Smooth muscle cell (in vitro differentiated cells): ENCODE results near the gene PTPRT. TPM values are rescaled to one million over a fixed set of nuclear protein-coding genes. Genes with fewer than 3 reads are reported as not detected.
A peak's percentile ranks its signal among the peaks of the same experiment; 100 is the strongest.

Experiments
- DNase-seq: peaks from one replicate; lab custom pipeline; 2025; ENCODE audit not compliant: unreplicated experiment; lab: John Stamatoyannopoulos, UW
- H2AFZ ChIP-seq: fragments of 200-600 bp; sonication (generic); 2 replicates; pipeline ENCODE4 v1.6.0; 2016; ENCODE audit warnings: antibody characterized with exemption, low read depth, mild to moderate bottlenecking
- H3F3A ChIP-seq: fragments of 200-600 bp; sonication (generic); 2 replicates; pipeline ENCODE4 v1.6.0; 2017; ENCODE audit warnings: antibody characterized with exemption, low read depth
- H3K27ac ChIP-seq: fragments of 200-600 bp; sonication (generic); 2 replicates; pipeline ENCODE4 v1.5.1; 2016; ENCODE audit warnings: low read depth, mild to moderate bottlenecking
- H3K27me3 ChIP-seq: fragments of 200-600 bp; sonication (generic); 2 replicates; pipeline ENCODE4 v1.6.1; 2016; ENCODE audit warnings: low read depth, mild to moderate bottlenecking
- H3K36me3 ChIP-seq: fragments of 200-600 bp; sonication (generic); 2 replicates; pipeline ENCODE4 v1.5.1; 2016; ENCODE audit warnings: low read depth
- H3K4me1 ChIP-seq: fragments of 200-600 bp; sonication (generic); 2 replicates; pipeline ENCODE4 v1.5.1; 2016; ENCODE audit warnings: low read depth
- H3K4me2 ChIP-seq: fragments of 200-600 bp; sonication (generic); 2 replicates; pipeline ENCODE4 v1.6.0; 2016; ENCODE audit warnings: mild to moderate bottlenecking
- H3K4me3 ChIP-seq: fragments of 200-600 bp; sonication (generic); 2 replicates; pipeline ENCODE4 v1.5.1; 2016; ENCODE audit warnings: mild to moderate bottlenecking
- H3K79me2 ChIP-seq: fragments of 200-600 bp; sonication (generic); 2 replicates; pipeline ENCODE4 v1.6.0; 2016; ENCODE audit warnings: low read depth, mild to moderate bottlenecking
- H3K9ac ChIP-seq: fragments of 200-600 bp; sonication (generic); 2 replicates; pipeline ENCODE4 v1.6.0; 2016; ENCODE audit warnings: low read depth
- H3K9me3 ChIP-seq: fragments of 200-600 bp; sonication (generic); replicated peaks from 2 replicates; pipeline ENCODE4 v1.5.1; 2016; ENCODE audit warnings: low read depth
- H4K20me1 ChIP-seq: fragments of 200-600 bp; sonication (generic); 2 replicates; pipeline ENCODE4 v1.6.0; 2016; ENCODE audit warnings: low read depth
- WGBS: methylation state at CpG from one replicate; pipeline ENCODE4 v1.1.7; 2016; ENCODE audit warnings: low lambda C conversion rate; 5-methylcytosine and 5-hydroxymethylcytosine counted together
- polyA plus RNA-seq: library from polyadenylated mRNA; unstranded; fragments of >200 nt; fragmentation: Nextera tagmentation; extraction: Ambion mirVana; gene quantifications from 2 replicates; pipeline ENCODE4 v1.2.1, GENCODE V29; 2016
- total RNA-seq: library from RNA; depleted of rRNA; stranded (reverse); fragments of >200 nt; gene quantifications from 2 replicates; pipeline ENCODE4 v1.2.3, GENCODE V29; 2014
- TF ChIP-seq, protein P1 (sequence below): fragments of 200-600 bp; sonication (generic); IDR thresholded peaks from 2 replicates; pipeline ENCODE4 v1.5.1; 2017; ENCODE audit warnings: borderline replicate concordance, mild to moderate bottlenecking, antibody characterized with exemption; ENCODE audit not compliant: insufficient read depth, poor library complexity, severe bottlenecking

PTPRT gene
- total and polyA plus RNA-seq, 2 experiments from 2014 or later, result 0.99 to 2.1 TPM

- Histone ChIP-seq H4K20me1 (no peaks in the 10 kb centered on the region), H3K4me2 (no peak overlapping the region), H3K9me3 (no peaks in the 10 kb centered on the region), H3K9ac (no peak overlapping the region), H3K27me3 (no peaks in the 10 kb centered on the region), H3K4me3 (no peak overlapping the region), H3F3A (no peaks in the 10 kb centered on the region), H3K27ac (no peak overlapping the region), H3K79me2 (no peaks in the 10 kb centered on the region), H3K4me1 (no peaks in the 10 kb centered on the region), H3K36me3 (no peaks in the 10 kb centered on the region), H2AFZ (no peak overlapping the region)
- DNase-seq, result no peak
- TF ChIP-seq, protein P1, sequence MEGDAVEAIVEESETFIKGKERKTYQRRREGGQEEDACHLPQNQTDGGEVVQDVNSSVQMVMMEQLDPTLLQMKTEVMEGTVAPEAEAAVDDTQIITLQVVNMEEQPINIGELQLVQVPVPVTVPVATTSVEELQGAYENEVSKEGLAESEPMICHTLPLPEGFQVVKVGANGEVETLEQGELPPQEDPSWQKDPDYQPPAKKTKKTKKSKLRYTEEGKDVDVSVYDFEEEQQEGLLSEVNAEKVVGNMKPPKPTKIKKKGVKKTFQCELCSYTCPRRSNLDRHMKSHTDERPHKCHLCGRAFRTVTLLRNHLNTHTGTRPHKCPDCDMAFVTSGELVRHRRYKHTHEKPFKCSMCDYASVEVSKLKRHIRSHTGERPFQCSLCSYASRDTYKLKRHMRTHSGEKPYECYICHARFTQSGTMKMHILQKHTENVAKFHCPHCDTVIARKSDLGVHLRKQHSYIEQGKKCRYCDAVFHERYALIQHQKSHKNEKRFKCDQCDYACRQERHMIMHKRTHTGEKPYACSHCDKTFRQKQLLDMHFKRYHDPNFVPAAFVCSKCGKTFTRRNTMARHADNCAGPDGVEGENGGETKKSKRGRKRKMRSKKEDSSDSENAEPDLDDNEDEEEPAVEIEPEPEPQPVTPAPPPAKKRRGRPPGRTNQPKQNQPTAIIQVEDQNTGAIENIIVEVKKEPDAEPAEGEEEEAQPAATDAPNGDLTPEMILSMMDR, result no peak
- 81% methylated on average over 7 of the region's 7 CpGs for WGBS
These were observed 498.8 kb downstream of the PTPRT start for GRCh38 chr20:42690842-42691437.

DNA sequence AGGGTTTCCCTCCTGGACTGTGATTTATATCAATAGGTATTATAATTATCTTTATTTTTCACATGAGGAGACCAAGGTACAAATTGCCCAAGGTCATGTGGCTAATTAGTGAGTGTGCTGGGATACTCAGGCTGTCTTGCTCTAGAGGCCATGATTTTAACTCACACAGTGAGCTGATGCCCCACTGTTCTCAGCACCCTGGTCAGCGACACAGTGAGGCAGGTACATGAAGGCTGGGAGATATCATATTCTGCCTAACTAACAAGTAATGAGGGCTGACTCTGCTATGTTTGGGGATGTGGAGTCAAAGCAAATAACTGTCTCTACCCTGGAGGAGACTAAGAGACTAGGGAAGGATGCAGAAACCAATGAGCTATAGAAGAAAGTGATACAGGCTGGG lies 501.1 kb downstream of the PTPRT start:
- no peaks in the 10 kb centered on the region for H4K20me1 ChIP-seq
- H3K9ac ChIP-seq, result no peak overlapping the region
- H3K4me3 ChIP-seq, result no peak overlapping the region
- H3K36me3 ChIP-seq, result no peaks in the 10 kb centered on the region
- no peaks in the 10 kb centered on the region for H3K9me3 ChIP-seq
- DNase-seq, result no peak
- H3K27me3 ChIP-seq, result no peaks in the 10 kb centered on the region
- no peaks in the 10 kb centered on the region for H3F3A ChIP-seq
- TF ChIP-seq, protein P1, result no peak
- H3K4me1 ChIP-seq, result no peaks in the 10 kb centered on the region
- no peak overlapping the region for H3K4me2 ChIP-seq
- H3K79me2 ChIP-seq, result no peaks in the 10 kb centered on the region
- H2AFZ ChIP-seq, result no peak overlapping the region
- H3K27ac ChIP-seq, result no peak overlapping the region
- 50% methylated on average over 1 of the region's 1 CpG for WGBS

- Histone ChIP-seq H3F3A (no peaks in the 10 kb centered on the region), H3K9me3 (no peaks in the 10 kb centered on the region), H4K20me1 (no peaks in the 10 kb centered on the region), H2AFZ (no peak overlapping the region), H3K9ac (no peak overlapping the region), H3K36me3 (no peaks in the 10 kb centered on the region), H3K4me2 (no peak overlapping the region), H3K4me3 (no peak overlapping the region), H3K79me2 (no peaks in the 10 kb centered on the region), H3K4me1 (no peaks in the 10 kb centered on the region), H3K27ac (no peak overlapping the region), H3K27me3 (no peaks in the 10 kb centered on the region)
- TF ChIP-seq, protein P1, result no peak
- 94% methylated on average over 2 of the region's 2 CpGs for WGBS
- DNase-seq, result no peak
These were observed 503.6 kb downstream of the PTPRT start for GRCh38 chr20:42686057-42686456.

DNA sequence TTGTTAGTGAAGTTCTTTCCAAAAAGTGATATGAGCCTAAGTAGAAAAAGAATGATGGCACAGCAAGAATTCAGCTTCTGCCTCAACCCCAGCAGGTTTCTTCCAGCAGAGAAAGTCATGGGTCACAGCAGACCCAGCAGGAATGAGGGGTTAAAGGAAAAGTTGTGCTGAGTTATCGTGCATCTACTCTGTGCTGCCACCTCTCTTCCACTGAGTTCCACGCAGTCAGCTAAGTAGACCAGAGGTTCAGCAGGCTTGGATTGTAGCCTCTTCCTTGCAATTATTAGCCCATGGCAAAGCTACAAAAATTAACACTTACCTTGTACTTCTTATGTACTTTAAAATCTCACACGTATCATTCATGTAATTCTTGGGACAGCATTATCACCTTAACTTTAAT lies 510.8 kb downstream of the PTPRT start:
- 23% methylated on average over 3 of the region's 3 CpGs for WGBS
- TF ChIP-seq, protein P1, result peak; percentile 24

More for the DNA sequence above, 510.8 kb downstream of the PTPRT start:
- H3K4me3 ChIP-seq, result no peak overlapping the region
- DNase-seq, result no peak
- H3K27ac ChIP-seq, result no peak overlapping the region
- no peaks in the 10 kb centered on the region for H3K36me3 ChIP-seq
- H3K9ac ChIP-seq, result no peak overlapping the region
- H2AFZ ChIP-seq, result no peak overlapping the region
- H4K20me1 ChIP-seq, result no peaks in the 10 kb centered on the region
- no peaks in the 10 kb centered on the region for H3K79me2 ChIP-seq
- no peaks in the 10 kb centered on the region for H3K9me3 ChIP-seq
- H3K4me1 ChIP-seq, result no peaks in the 10 kb centered on the region
- H3K27me3 ChIP-seq, result no peaks in the 10 kb centered on the region
- H3F3A ChIP-seq, result no peaks in the 10 kb centered on the region
- H3K4me2 ChIP-seq, result no peak overlapping the region
